Natural killer cell (primary cell): ENCODE data around the gene CCDC154. TPM values are rescaled to one million over a fixed set of nuclear protein-coding genes. Genes with fewer than 3 reads are reported as not detected.

Source experiments
- ATAC-seq, 3 donors: fragments of 150-1000 bp in 2 of 3; fragments of 200-7000 bp in 1 of 3; cut with Tn5 transposase; 1 replicate in 1 of 3; 2 replicates in 2 of 3; pipeline ENCODE4 v1.10.0; 2021; ENCODE audit warnings: mild to moderate bottlenecking in 2 of 3, moderate library complexity in 2 of 3
- DNase-seq, 2 donors: peaks; one replicate each; pipeline versions ENCODE4 v3.0.0 to v3.0.0-alpha.2; 2013 to 2021; ENCODE audit warnings: mixed read lengths in 1 of 2
- H3K27ac ChIP-seq: one replicate; pipeline ENCODE4 v1.5.1; 2013; ENCODE audit warnings: mild to moderate bottlenecking, low read length
- H3K27me3 ChIP-seq: one replicate; pipeline ENCODE4 v1.6.1; 2013; ENCODE audit warnings: low read length; ENCODE audit not compliant: control insufficient read depth, insufficient read depth
- H3K36me3 ChIP-seq: one replicate; pipeline ENCODE4 v1.6.1; 2013; ENCODE audit warnings: low read length; ENCODE audit not compliant: control insufficient read depth, insufficient read depth
- H3K4me1 ChIP-seq: one replicate; pipeline ENCODE4 v1.6.1; 2013; ENCODE audit warnings: low read length; ENCODE audit not compliant: control insufficient read depth, insufficient read depth
- H3K4me3 ChIP-seq: one replicate; pipeline ENCODE4 v1.5.1; 2013; ENCODE audit warnings: low read length
- H3K9me3 ChIP-seq: one replicate; pipeline ENCODE4 v1.6.1; 2013; ENCODE audit warnings: low read length; ENCODE audit not compliant: control insufficient read depth, insufficient read depth
- H3K27ac Mint-ChIP-seq, 2 donors: one replicate each; pipeline ENCODE4 v1.8.0; 2022; ENCODE audit warnings: mild to moderate bottlenecking in 2 of 2, mixed read lengths in 2 of 2, moderate library complexity in 1 of 2
- H3K27me3 Mint-ChIP-seq, 2 donors: one replicate each; pipeline ENCODE4 v1.8.0; 2022; ENCODE audit warnings: low read depth in 2 of 2, mixed read lengths in 2 of 2
- H3K36me3 Mint-ChIP-seq: one replicate; pipeline ENCODE4 v1.8.0; 2022; ENCODE audit warnings: mixed read lengths
- H3K4me1 Mint-ChIP-seq, 2 donors: one replicate each; pipeline ENCODE4 v1.8.0; 2022; ENCODE audit warnings: mixed read lengths in 2 of 2
- H3K4me3 Mint-ChIP-seq: one replicate; pipeline ENCODE4 v1.8.0; 2022; ENCODE audit warnings: mild to moderate bottlenecking, moderate library complexity, mixed read lengths
- H3K9me3 Mint-ChIP-seq, 2 donors: one replicate each; pipeline ENCODE4 v1.8.0; 2022; ENCODE audit warnings: mixed read lengths in 2 of 2
- CTCF ChIP-seq: fragments of 200-600 bp; IDR thresholded peaks from one replicate; pipeline ENCODE4 v1.8.0; 2022; ENCODE audit warnings: antibody characterized with exemption
- WGBS: methylation state at CpG from one replicate; pipeline ENCODE4 v1.1.7; 2013; ENCODE audit warnings: missing lambda C conversion rate; ENCODE audit not compliant: insufficient coverage; 5-methylcytosine and 5-hydroxymethylcytosine counted together
- intact Hi-C: fragments of 100-400 bp; cut with micrococcal nuclease; formaldehyde crosslinking; loops from one replicate; pipeline ENCODE4 v1.14.2; 2022
- total RNA-seq, 4 donors: library from RNA; stranded (reverse); fragments of 120-200 nt in 1 of 4; gene quantifications; one replicate each; pipeline versions ENCODE4 v1.2.3 to v1.2.4, GENCODE V29; 2013 to 2022

The CCDC154 gene
- total RNA-seq = 1 to 10 TPM in 2 of 3 donors, under 1 TPM in 1; 0.88 to 1.8 (median 1.6) TPM
- 1.8 TPM for total RNA-seq (2013)

GRCh38 chr16:1443980-1444729 is at the start of gene CCDC154:
Gene CCDC154, minus strand, starts transcription at chr16:1444556. Its CDS starts 234 bp downstream, at chr16:1444322.
- Mint-ChIP-seq H3K9me3 (no peaks in the 10 kb centered on the region), H3K4me1 (peaks cover 0 to 10% of the 10 kb centered on the region in 2 donors), H3K4me3 (no peak within 1 kb of the TSS), H3K27me3 (no peaks in the 10 kb centered on the region), H3K27ac (peak within 1 kb of the TSS in 1 of 2 donors; percentile 72), H3K36me3 (no peaks in the 10 kb centered on the region)
- no peak for TF ChIP-seq CTCF
- intact Hi-C loops = no loop called here
- 88% methylated on average over 27 of the region's 27 CpGs for WGBS
- no peak within 1 kb of the TSS for H3K4me3 ChIP-seq
- H3K9me3 ChIP-seq = no peaks in the 10 kb centered on the region
- ATAC-seq = no peak
- H3K27ac ChIP-seq = peak within 1 kb of the TSS; percentile 68
- no peaks in the 10 kb centered on the region for H3K27me3 ChIP-seq
- H3K4me1 ChIP-seq = peaks cover 11% of the 10 kb centered on the region
- no peak for DNase-seq
- H3K36me3 ChIP-seq = peaks cover 18% of the 10 kb centered on the region

- no peak overlapping the region for H3K27ac ChIP-seq
- intact Hi-C loops = loop anchor here (1.0 kb wide), 1 partner anchor 18 kb away; the partner anchor contains the start of gene CLCN7
- peak overlapping the region; percentile 86 for H3K4me3 ChIP-seq
- WGBS = 1% methylated on average over 30 of the region's 30 CpGs
- peak overlapping the region in 1 of 2 donors; percentile 94 for H3K27ac Mint-ChIP-seq
- DNase-seq (no peak), ATAC-seq (peak in 1 of 3 donors; percentile 2)
- H3K4me3 Mint-ChIP-seq = peak overlapping the region; percentile 90
- TF ChIP-seq CTCF = no peak
- no peaks in the 10 kb centered on the region for H3K36me3 Mint-ChIP-seq
- H3K9me3 ChIP-seq = no peaks in the 10 kb centered on the region
- H3K4me1 ChIP-seq = peaks cover 23% of the 10 kb centered on the region
- H3K27me3 ChIP-seq = no peaks in the 10 kb centered on the region
- H3K27me3 Mint-ChIP-seq = no peaks in the 10 kb centered on the region
- no peaks in the 10 kb centered on the region for H3K9me3 Mint-ChIP-seq
- peaks cover 8% of the 10 kb centered on the region for H3K36me3 ChIP-seq
- H3K4me1 Mint-ChIP-seq = peaks cover 9 to 16% of the 10 kb centered on the region in 2 donors
These were observed 49.4 kb upstream of the CCDC154 start for GRCh38 chr16:1493746-1494094.

GRCh38 chr16:1492923-1493745 is 48.8 kb upstream of the CCDC154 start, which contains the start of gene TELO2:
Gene TELO2, plus strand, starts transcription at chr16:1493360. Its CDS starts 922 bp downstream, at chr16:1494282.
- WGBS = under 1% methylated on average over 89 of the region's 89 CpGs
- peak within 1 kb of the TSS; percentile 92 to 94 for H3K27ac Mint-ChIP-seq
- H3K4me1 Mint-ChIP-seq = peaks cover 9 to 16% of the 10 kb centered on the region in 2 donors
- Histone ChIP-seq H3K27me3 (no peaks in the 10 kb centered on the region), H3K27ac (peak within 1 kb of the TSS; percentile 88), H3K4me1 (peaks cover 23% of the 10 kb centered on the region), H3K36me3 (peaks cover 8% of the 10 kb centered on the region), H3K4me3 (peak within 1 kb of the TSS; percentile 86), H3K9me3 (no peaks in the 10 kb centered on the region)
- H3K36me3 Mint-ChIP-seq = no peaks in the 10 kb centered on the region
- H3K27me3 Mint-ChIP-seq = peaks cover 0 to 2% of the 10 kb centered on the region in 2 donors
- H3K4me3 Mint-ChIP-seq = peak within 1 kb of the TSS; percentile 90
- H3K9me3 Mint-ChIP-seq = no peaks in the 10 kb centered on the region
- DNase-seq (peak; percentile 86 to 95), ATAC-seq (peak; percentile 93 to 95 (median 95))
- no peak for TF ChIP-seq CTCF
- intact Hi-C loops = loop anchor here (1.0 kb wide), 1 partner anchor 18 kb away; the partner anchor contains the start of gene CLCN7
